ENCODE measurements around the gene SLC39A11.

SLC39A11 gene

DNA sequence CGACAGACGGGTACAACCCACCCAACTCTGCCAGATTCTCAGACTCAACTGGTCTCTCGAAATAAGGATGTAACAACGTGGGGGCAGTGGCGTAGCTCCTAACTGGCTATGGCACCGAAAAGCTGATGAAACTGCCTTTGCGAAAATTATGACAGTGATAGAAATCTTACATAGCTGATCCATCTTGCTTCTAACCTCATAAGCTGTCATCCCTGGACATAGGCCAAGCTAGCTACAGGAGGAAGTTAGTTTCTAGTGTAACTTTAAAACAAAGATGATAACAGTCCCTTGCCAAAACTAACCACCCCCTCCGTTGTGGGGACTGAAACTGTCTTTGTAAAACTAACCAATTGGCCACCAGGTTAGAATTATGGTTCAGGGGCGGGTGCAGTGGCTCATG is 220.1 kb downstream of the SLC39A11 start:
- Histone ChIP-seq H3K9me3 (ENCODE audit: control insufficient read depth, low read length) (peaks cover 9% of the 10 kb centered on the region), H4K8ac (ENCODE audit: low read length) (no peak overlapping the region), H3K18ac (ENCODE audit: low read depth in 1 of 2, low read length in 2 of 2) (no peak overlapping the region), H3K4ac (ENCODE audit: low read depth in 1 of 2, low read length in 2 of 2) (no peak overlapping the region), H2BK5ac (ENCODE audit: low read depth, low read length, poor library complexity, severe bottlenecking) (no peak overlapping the region), H3K14ac (ENCODE audit: low read length in 2 of 2) (no peak overlapping the region), H2BK120ac (ENCODE audit: low read depth, low read length) (no peak overlapping the region), H2BK12ac (ENCODE audit: low read length in 2 of 2) (no peak overlapping the region), H3K4me1 (ENCODE audit: control insufficient read depth, insufficient read depth, low read depth, low read length) (no peaks in the 10 kb centered on the region), H2BK15ac (ENCODE audit: low read depth, poor library complexity, severe bottlenecking) (no peak overlapping the region), H2AFZ (ENCODE audit: low read depth, low read length) (no peak overlapping the region), H3K9ac (ENCODE audit: low read length) (no peak overlapping the region), H3K23ac (ENCODE audit: low read length in 2 of 2) (no peak overlapping the region), H3K27me3 (ENCODE audit: control insufficient read depth in 1 of 2, insufficient read depth in 1 of 2, low read length in 2 of 2) (no peaks in the 10 kb centered on the region), H3K36me3 (ENCODE audit: control insufficient read depth in 1 of 2, insufficient read depth in 2 of 2, low read depth in 1 of 2, low read length in 2 of 2) (no peaks in the 10 kb centered on the region), H3K4me2 (ENCODE audit: low read length, poor library complexity, severe bottlenecking) (no peak overlapping the region), H3K79me1 (replicated peaks; ENCODE audit: low read length, poor library complexity, severe bottlenecking) (no peaks in the 10 kb centered on the region), H3K27ac (ENCODE audit: low read length, poor library complexity, severe bottlenecking) (no peak overlapping the region), H4K91ac (ENCODE audit: low read length) (no peak overlapping the region), H2AK5ac (ENCODE audit: low read length, severe bottlenecking) (no peak overlapping the region), H3K4me3 (ENCODE audit: insufficient read depth in 1 of 2, low read depth in 1 of 2, low read length in 2 of 2) (no peak overlapping the region)
- no peak for DNase-seq
- WGBS = 95% methylated on average over 8 of the region's 9 CpGs

GRCh38 chr17:72870367-72870985 is 222.0 kb downstream of the SLC39A11 start:
- Histone ChIP-seq H3K4me2 (ENCODE audit: low read length, poor library complexity, severe bottlenecking) (no peak overlapping the region), H3K27ac (ENCODE audit: low read length, poor library complexity, severe bottlenecking) (no peak overlapping the region), H3K23ac (ENCODE audit: low read length in 2 of 2) (no peak overlapping the region), H3K9ac (ENCODE audit: low read length) (no peak overlapping the region), H3K4ac (ENCODE audit: low read depth in 1 of 2, low read length in 2 of 2) (no peak overlapping the region), H4K8ac (ENCODE audit: low read length) (no peak overlapping the region), H2BK12ac (ENCODE audit: low read length in 2 of 2) (no peak overlapping the region), H3K4me3 (ENCODE audit: insufficient read depth in 1 of 2, low read depth in 1 of 2, low read length in 2 of 2) (no peak overlapping the region), H2AK5ac (ENCODE audit: low read length, severe bottlenecking) (no peak overlapping the region), H2BK120ac (ENCODE audit: low read depth, low read length) (no peak overlapping the region), H3K4me1 (ENCODE audit: control insufficient read depth, insufficient read depth, low read depth, low read length) (no peaks in the 10 kb centered on the region), H4K91ac (ENCODE audit: low read length) (no peak overlapping the region), H2BK15ac (ENCODE audit: low read depth, poor library complexity, severe bottlenecking) (no peak overlapping the region), H3K27me3 (ENCODE audit: control insufficient read depth in 1 of 2, insufficient read depth in 1 of 2, low read length in 2 of 2) (no peaks in the 10 kb centered on the region), H3K18ac (ENCODE audit: low read depth in 1 of 2, low read length in 2 of 2) (no peak overlapping the region), H3K36me3 (ENCODE audit: control insufficient read depth in 1 of 2, insufficient read depth in 2 of 2, low read depth in 1 of 2, low read length in 2 of 2) (no peaks in the 10 kb centered on the region), H3K14ac (ENCODE audit: low read length in 2 of 2) (no peak overlapping the region), H3K9me3 (ENCODE audit: control insufficient read depth, low read length) (peaks cover 5% of the 10 kb centered on the region), H3K79me1 (replicated peaks; ENCODE audit: low read length, poor library complexity, severe bottlenecking) (no peaks in the 10 kb centered on the region), H2BK5ac (ENCODE audit: low read depth, low read length, poor library complexity, severe bottlenecking) (no peak overlapping the region), H2AFZ (ENCODE audit: low read depth, low read length) (no peak overlapping the region)
- DNase-seq = no peak
- WGBS = 97% methylated on average over 5 of the region's 6 CpGs

- H2AFZ ChIP-seq (ENCODE audit: low read depth, low read length) = no peak overlapping the region
- H2BK120ac ChIP-seq (ENCODE audit: low read depth, low read length) = no peak overlapping the region
- 98% methylated on average over 7 of the region's 7 CpGs for WGBS
- no peaks in the 10 kb centered on the region for H3K36me3 ChIP-seq (ENCODE audit: control insufficient read depth in 1 of 2, insufficient read depth in 2 of 2, low read depth in 1 of 2, low read length in 2 of 2)
- no peak overlapping the region for H4K8ac ChIP-seq (ENCODE audit: low read length)
- H3K9me3 ChIP-seq (ENCODE audit: control insufficient read depth, low read length) = peaks cover 5% of the 10 kb centered on the region
- no peak overlapping the region for H2BK12ac ChIP-seq (ENCODE audit: low read length in 2 of 2)
- no peak overlapping the region for H2AK5ac ChIP-seq (ENCODE audit: low read length, severe bottlenecking)
- no peak overlapping the region for H3K9ac ChIP-seq (ENCODE audit: low read length)
- no peaks in the 10 kb centered on the region for H3K4me1 ChIP-seq (ENCODE audit: control insufficient read depth, insufficient read depth, low read depth, low read length)
- H2BK5ac ChIP-seq (ENCODE audit: low read depth, low read length, poor library complexity, severe bottlenecking) = no peak overlapping the region
- H3K23ac ChIP-seq (ENCODE audit: low read length in 2 of 2) = no peak overlapping the region
- no peak for DNase-seq
- no peak overlapping the region for H3K14ac ChIP-seq (ENCODE audit: low read length in 2 of 2)
- H3K4me3 ChIP-seq (ENCODE audit: insufficient read depth in 1 of 2, low read depth in 1 of 2, low read length in 2 of 2) = no peak overlapping the region
- H3K18ac ChIP-seq (ENCODE audit: low read depth in 1 of 2, low read length in 2 of 2) = no peak overlapping the region
- no peak overlapping the region for H3K4me2 ChIP-seq (ENCODE audit: low read length, poor library complexity, severe bottlenecking)
- no peaks in the 10 kb centered on the region for H3K27me3 ChIP-seq (ENCODE audit: control insufficient read depth in 1 of 2, insufficient read depth in 1 of 2, low read length in 2 of 2)
- no peaks in the 10 kb centered on the region for H3K79me1 ChIP-seq (replicated peaks; ENCODE audit: low read length, poor library complexity, severe bottlenecking)
- H3K4ac ChIP-seq (ENCODE audit: low read depth in 1 of 2, low read length in 2 of 2) = no peak overlapping the region
- H4K91ac ChIP-seq (ENCODE audit: low read length) = no peak overlapping the region
- no peak overlapping the region for H3K27ac ChIP-seq (ENCODE audit: low read length, poor library complexity, severe bottlenecking)
- H2BK15ac ChIP-seq (ENCODE audit: low read depth, poor library complexity, severe bottlenecking) = no peak overlapping the region
Measured at GRCh38 chr17:72869630-72870029, 222.9 kb downstream of the SLC39A11 start.

DNA sequence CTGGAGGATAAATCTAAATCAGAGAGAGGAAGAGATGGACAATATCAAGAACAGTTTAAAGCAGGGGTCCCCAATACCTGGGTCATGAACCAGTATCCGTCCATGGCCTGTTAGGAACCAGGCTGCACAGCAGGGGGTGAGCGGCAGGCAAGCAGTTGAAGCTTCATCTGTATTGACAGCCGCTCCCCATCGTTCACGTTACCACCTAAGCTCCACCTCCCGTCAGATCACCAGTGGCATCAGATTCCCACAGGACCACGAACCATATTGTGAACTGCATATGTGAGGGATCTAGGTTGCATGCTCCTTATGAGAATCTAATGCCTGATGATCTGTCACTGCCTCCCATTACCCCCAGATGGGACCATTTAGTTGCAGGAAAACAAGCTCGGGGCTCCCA is 226.5 kb downstream of the SLC39A11 start:
- H3K27ac ChIP-seq (ENCODE audit: low read length, poor library complexity, severe bottlenecking) = no peak overlapping the region
- DNase-seq = no peak

More for the DNA sequence above, 226.5 kb downstream of the SLC39A11 start:
- Histone ChIP-seq H3K9ac (ENCODE audit: low read length) (no peak overlapping the region), H3K18ac (ENCODE audit: low read depth in 1 of 2, low read length in 2 of 2) (no peak overlapping the region), H2BK12ac (ENCODE audit: low read length in 2 of 2) (no peak overlapping the region), H3K4ac (ENCODE audit: low read depth in 1 of 2, low read length in 2 of 2) (no peak overlapping the region), H3K4me2 (ENCODE audit: low read length, poor library complexity, severe bottlenecking) (no peak overlapping the region), H2AK5ac (ENCODE audit: low read length, severe bottlenecking) (no peak overlapping the region), H2BK120ac (ENCODE audit: low read depth, low read length) (no peak overlapping the region), H3K79me1 (replicated peaks; ENCODE audit: low read length, poor library complexity, severe bottlenecking) (peaks cover 5% of the 10 kb centered on the region), H2AFZ (ENCODE audit: low read depth, low read length) (no peak overlapping the region), H2BK5ac (ENCODE audit: low read depth, low read length, poor library complexity, severe bottlenecking) (no peak overlapping the region), H3K23ac (ENCODE audit: low read length in 2 of 2) (no peak overlapping the region), H3K9me3 (ENCODE audit: control insufficient read depth, low read length) (no peaks in the 10 kb centered on the region), H2BK15ac (ENCODE audit: low read depth, poor library complexity, severe bottlenecking) (no peak overlapping the region), H4K91ac (ENCODE audit: low read length) (no peak overlapping the region), H3K27me3 (ENCODE audit: control insufficient read depth in 1 of 2, insufficient read depth in 1 of 2, low read length in 2 of 2) (no peaks in the 10 kb centered on the region), H3K36me3 (ENCODE audit: control insufficient read depth in 1 of 2, insufficient read depth in 2 of 2, low read depth in 1 of 2, low read length in 2 of 2) (no peaks in the 10 kb centered on the region), H3K4me1 (ENCODE audit: control insufficient read depth, insufficient read depth, low read depth, low read length) (peaks cover 1% of the 10 kb centered on the region), H4K8ac (ENCODE audit: low read length) (no peak overlapping the region), H3K4me3 (ENCODE audit: insufficient read depth in 1 of 2, low read depth in 1 of 2, low read length in 2 of 2) (no peak overlapping the region), H3K14ac (ENCODE audit: low read length in 2 of 2) (no peak overlapping the region)
- WGBS = 83% methylated on average over 2 of the region's 8 CpGs

All from mesenchymal stem cell (in vitro differentiated cells and primary cell).